HG02642 (cell line): Measurements from ENCODE around the gene GNPTG.
A peak's percentile ranks its signal among the peaks of the same experiment; 100 is the strongest.

Source experiments
- ATAC-seq: cut with Tn5 transposase; IDR thresholded peaks from one replicate; pipeline ENCODE4 v1.9.1; 2021; ENCODE audit warnings: mild to moderate bottlenecking; ENCODE audit not compliant: unreplicated experiment, poor library complexity

GNPTG gene

DNA sequence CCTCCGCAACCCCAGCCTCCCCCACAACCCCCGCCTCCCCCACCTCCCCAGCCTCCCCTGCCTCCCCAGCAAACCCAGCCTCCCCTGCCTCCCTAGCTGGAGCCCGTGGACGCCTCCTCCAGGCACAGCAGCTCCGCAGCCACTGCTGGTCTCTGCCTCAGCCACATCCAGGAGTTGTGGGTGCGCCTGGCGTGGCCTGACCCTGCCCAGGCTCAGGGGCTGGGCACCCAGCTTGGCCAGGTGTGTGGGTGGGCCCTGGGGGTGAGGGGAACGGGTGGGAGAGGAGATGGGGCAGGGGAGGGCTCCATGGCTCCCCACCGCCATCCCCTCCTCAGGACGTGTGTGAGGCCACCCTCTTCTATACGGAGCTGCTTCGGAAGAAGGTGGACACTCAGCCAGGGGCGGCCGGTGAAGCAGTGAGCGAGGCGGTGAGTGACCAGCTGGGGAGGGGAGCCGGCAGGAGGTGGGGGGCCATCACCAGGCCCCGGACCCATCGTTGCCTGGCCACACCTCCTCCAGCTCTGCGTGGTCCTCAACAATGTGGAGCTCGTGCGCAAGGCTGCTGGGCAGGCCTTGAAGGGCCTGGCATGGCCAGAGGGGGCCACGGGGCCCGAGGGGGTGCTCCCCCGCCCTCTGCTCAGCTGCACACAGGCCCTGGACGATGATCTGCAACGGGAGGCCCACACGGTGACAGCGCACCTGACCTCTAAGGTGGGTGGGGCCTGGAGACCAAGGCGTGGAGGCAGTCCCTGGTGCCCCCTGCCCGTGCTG lies 5.9 kb upstream of the GNPTG start:
- no peak for ATAC-seq

DNA sequence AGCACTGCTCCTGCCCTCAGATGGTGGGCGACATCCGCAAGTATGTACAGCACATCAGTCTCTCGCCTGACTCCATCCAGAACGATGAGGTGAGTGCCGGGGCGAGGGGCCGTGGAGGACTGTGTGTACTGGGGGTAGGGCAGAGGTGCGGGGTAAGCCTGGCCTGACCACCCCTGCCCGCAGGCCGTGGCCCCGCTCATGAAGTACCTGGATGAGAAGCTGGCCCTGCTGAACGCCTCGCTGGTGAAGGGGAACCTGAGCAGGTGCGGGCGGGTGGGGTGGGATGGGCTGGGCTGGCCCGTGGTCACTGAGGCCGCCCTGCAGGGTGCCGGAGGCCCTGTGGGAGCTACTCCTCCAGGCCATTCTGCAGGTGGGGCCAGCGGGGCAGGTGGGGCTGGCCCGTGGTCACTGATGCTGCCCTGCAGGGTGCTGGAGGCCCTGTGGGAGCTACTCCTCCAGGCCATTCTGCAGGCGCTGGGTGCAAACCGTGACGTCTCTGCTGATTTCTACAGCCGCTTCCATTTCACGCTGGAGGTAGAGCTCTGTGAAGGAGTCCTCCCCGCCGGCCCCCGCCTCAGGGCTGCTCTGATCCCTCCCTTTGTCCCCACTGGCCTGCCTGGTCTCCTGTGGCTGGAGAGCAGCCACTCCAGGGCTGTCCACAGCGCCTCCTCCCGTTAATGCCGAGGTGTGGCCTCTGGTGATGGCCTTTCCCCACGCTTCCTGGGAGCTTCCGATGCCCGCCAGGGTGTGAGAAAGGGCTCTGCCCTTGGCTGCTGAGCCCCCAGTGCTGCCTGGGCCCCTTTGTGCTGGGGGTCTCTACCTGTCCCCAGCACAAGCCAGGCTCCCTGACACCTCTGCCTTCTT lies 5.1 kb upstream of the GNPTG start:
- no peak for ATAC-seq

DNA sequence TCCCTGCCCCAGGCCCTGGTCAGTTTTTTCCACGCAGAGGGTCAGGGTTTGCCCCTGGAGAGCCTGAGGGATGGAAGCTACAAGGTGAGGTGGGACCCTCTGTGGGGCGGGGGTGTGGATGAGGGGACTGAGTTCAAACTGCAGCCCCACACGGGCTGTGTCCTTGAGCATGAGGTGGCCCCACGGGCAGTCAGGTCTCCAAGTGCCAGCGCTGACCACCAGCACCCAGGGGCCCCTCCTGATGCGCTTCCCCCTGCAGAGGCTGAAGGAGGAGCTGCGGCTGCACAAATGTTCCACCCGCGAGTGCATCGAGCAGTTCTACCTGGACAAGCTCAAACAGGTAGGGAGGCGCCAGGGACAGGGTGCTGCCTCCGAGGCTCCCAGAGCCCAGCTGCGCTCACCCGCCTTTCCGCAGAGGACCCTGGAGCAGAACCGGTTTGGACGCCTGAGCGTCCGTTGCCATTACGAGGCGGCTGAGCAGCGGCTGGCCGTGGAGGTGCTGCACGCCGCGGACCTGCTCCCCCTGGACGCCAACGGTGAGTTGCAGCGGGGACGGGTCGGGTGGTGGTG lies 4.4 kb upstream of the GNPTG start:
- ATAC-seq: no peak

DNA sequence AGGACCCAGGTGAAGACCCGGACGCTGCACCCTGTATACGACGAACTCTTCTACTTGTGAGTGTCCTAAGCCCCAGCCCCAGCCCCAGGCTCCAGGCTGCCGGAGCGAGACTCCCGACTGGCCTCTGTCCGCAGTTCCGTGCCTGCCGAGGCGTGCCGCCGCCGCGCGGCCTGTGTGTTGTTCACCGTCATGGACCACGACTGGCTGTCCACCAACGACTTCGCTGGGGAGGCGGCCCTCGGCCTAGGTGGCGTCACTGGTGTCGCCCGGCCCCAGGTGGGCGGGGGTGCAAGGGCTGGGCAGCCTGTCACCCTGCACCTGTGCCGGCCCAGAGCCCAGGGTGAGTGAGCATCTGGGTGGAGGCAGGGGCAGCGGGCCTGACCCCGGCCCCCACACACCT lies 3.8 kb upstream of the GNPTG start:
- ATAC-seq: no peak

DNA sequence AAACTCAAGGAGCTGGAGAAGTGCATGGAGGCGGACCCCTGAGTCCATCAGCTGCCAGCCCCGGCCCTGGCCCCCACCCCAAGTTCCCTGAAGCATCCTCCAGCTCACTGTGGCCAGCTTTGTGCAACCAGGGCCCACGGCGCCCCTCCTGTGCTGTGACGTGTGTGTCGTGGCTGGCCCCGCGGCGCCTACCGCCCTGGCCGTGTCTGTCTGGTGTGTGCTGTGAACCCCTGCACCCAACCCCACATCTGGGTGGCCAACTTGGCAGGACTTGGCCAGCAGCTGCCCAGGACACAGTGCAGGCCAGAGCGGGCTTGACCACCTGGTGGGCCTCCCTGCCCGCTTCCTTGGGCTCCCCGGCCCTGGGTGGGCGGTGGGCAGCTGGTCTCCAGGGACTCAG lies 3.3 kb upstream of the GNPTG start:
- ATAC-seq: no peak

DNA sequence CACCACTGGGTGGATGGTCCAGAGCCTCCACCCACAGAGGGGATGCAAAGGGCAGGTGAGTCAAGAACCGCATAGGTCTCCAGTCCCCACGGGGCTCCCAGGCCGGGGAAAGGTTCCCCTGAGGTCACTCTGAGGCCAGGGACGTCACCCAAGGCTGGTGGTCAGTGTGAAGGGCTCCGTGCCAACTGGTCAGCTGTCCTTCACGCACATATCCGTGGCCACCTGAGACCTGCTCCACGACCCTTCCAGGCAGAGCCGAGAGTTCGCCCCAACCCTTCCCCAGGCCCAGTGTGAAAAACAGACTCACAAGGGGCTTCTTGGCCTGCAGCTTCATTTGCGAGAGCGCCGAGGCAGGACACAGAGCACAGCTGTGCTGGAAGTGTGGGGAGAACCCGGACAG lies 2.8 kb upstream of the GNPTG start:
- ATAC-seq: no peak

DNA sequence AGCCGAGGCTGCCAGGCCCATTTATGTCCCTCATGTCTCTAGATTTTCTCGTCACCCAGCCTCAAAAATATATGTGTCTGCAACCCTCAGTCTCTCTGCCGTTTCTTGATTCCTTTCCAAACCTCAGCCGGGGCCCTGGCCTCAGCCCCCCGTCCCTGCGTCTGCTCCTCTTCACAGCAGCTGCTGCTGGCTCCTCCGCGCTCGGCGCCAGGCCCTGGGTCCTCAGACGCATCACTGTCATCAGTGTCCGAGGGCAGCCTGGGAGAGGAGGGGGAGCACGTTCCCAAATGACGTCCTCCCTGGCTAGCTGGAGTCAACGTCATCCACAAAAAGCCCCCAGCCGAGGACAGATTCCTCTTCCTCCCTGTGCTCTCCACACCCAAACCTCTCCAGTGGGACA lies 2.4 kb upstream of the GNPTG start:
- no peak for ATAC-seq

DNA sequence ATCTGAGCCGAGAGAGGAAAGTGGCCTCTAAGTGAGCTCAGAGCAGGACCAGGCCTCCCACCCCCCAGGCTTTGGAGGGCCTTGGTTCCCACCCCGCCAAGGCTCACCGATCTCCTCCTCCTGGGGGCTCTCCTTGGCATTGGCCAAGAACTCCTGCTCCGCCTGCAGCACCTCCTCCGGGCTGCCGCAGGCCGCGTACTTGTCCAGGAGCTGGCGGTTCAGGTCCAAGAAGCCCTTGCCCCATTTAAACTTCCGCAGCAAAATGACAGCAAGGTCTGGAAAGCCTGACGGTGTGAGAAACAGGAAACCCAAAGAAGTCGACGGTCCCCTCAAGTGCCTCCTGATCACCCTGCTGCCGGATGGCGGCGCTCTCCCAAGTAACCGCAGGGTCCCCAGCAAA lies 1.8 kb upstream of the GNPTG start:
- no peak for ATAC-seq

DNA sequence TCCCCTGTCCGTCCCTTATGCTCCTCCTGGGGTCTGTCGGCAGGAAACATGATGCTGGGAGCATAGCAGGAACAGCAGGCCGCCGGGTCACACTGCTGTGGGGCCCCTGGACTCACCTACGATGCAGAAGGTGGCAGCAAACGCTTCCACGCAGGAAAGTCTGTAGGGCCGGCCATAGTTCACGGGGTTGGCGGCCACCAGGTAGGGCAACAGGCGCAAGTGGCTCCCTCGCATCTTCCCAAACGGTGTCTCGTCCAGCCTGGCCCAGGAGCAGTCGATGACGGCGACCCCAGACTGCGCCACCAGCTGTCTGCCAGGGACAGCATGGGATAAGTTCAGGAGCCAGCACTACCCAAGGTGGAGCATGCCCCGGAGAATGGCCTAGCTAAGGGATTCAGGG lies 1.0 kb upstream of the GNPTG start:
- no peak for ATAC-seq

DNA sequence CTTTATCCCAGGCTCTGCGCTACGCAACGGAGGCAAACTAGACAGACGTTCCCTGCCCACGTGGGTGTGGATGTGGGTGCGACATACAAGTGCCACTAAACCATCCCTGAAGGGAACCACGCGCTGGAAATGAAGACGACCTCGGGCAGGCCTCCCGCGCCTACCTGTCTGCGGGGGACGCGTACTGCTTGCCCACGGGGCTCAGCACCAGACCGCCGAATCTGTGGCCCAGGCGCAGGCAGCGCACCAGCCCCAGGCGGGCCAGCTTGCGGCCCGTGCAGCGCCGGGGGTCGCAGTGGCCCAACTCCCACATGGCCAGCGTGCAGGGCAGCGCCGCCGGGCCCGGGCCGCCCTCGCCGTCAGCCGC lies 533 bp upstream of the GNPTG start:
- ATAC-seq: peak; percentile 17

DNA sequence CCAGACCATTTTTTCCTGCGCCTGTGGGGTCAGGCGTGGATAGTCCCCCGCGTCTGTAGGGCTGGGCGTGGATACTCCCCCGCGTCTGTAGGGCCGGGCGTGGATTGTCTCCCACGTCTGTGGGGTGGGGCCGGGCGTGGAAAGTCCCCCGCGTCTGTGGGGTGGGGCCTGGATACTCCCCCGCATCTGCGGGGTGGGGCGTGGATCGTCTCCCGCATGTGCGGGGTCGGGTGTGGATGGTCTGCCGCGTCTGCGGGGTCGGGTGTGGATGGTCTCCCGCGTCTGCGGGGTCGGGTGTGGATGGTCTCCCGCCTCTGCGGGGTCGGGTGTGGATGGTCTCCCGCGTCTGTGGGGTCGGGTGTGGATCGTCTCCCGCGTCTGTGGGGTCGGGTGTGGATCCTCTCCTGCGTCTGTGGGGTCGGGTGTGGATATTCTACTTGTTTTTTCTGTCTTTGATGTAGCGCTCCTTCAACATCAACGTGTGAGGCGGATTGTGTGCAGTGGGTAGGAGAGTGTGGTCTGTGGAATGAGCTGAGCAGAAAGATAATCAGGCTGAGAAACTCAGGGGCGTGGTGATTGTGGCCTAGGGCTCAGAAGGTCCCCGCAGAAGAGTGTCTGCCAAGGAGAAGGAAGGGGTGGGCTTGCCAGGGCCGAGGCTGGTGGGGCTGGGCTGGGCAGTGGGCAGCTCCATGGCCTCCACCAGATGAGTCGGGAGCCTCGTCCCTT lies 3.2 kb downstream of the GNPTG start:
- ATAC-seq: no peak

DNA sequence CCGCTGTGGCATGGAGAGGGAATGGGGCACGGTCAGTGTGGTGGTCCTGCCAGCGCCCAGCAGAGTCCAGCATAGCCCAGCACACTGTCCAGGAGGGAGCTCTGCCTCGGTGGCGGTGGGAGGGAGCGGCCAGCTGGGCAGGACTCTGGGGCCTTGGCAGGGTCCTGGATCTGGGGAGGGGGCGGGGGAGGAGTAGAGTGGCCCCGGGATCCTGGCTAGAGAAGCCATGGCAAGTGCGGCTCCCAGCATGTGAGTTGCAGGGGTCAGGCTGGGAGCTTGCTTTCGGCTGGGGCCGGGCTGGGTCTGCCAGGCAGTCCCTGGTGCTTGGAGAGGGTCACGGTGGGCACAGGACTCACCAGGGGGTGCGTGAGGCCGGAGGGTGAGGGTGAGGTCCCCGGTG lies 3.9 kb downstream of the GNPTG start:
- ATAC-seq: no peak

DNA sequence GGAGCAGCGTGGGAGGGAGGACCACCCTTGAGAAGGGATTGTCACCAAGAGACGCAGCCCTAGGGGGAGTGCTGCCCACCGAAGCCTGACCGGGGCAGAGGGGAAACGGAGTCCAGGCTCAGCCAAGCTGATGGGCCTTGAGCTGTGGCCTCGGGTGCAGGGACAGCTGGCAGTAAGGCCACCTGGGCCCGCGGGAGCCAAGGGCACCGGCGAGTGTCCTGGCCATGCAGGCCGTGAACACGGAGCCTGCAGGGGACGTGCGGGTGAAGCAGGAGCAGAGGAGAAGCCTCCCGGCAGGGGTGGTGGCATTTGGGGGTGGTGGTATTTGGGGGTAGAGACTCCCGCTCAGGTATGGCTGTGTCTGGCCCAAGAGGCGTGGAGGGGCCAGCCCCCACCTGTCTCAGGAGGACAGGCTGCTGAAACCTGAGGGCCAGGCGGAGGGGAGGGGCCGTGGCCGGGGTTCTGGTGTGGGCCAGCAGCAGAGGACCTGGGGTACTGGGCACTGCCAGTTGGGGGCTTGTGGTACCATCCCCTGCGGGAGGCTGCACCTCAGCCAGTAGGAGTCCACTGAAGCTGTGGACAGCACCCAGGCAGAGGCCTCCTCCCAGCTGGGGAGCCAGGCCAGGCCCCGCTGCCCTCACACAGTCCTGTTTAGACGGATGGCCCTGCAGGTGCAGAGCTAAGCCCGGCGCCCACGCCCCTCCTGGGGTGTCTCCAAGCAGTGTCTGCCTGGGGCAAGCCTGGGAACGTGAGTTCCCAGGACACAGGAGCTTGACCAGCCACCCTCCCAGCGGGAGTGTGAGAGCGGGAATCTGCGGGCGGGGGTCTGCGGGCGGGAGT lies 4.5 kb downstream of the GNPTG start:
- ATAC-seq: no peak

DNA sequence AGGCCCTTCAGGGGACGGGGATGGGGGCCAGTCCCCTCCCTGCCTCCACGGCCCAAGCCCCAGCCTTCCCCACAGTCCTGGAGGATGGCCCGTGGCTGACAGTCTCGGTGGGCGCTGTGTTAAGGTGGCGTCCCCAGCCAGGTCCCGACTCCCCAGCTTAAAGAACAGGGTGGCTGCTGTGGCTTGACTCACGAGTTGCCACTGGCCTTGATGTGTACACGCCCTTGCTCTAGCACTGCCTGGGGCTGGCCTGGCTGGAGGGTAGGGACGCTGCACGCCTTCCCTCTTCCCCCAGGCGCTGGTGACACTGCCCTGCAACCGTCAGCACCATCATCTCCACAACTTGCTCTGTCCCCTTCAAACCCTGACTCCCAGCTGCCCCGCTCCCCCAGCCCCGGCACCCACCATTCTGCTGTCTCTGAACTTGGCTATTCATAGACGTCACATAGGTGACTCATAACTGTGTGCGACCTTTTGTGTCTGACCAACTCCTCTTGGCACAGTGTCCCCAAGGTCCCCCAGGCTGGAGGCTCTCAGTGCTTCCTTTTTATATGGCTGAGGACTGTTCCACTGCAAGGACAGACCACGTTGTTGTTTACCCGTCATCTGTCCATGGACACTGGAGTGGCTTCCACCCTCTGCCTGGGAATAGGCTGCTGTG lies 6.3 kb downstream of the GNPTG start:
- no peak for ATAC-seq

DNA sequence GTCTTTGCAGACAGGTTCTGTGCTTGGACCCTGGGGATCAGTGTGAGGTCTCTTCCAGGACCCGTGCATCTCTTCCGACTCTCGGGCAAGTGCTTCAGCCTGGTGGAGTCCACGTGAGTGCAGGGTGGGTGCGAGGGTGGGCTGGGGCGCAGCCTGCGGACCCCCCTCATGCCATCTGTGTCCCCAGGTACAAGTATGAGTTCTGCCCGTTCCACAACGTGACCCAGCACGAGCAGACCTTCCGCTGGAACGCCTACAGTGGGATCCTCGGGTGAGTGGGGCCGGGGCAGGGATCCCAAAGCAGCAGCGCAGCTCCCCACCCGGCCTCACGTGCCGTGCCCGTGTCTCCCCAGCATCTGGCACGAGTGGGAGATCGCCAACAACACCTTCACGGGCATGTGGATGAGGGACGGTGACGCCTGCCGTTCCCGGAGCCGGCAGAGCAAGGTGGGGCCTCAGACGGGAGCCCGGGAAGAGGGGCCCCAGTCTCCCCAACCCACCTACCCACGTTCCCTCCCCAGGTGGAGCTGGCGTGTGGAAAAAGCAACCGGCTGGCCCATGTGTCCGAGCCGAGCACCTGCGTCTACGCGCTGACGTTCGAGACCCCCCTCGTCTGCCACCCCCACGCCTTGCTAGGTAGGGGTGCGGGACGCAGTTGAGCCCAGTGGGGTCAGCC lies 10.1 kb downstream of the GNPTG start:
- no peak for ATAC-seq

DNA sequence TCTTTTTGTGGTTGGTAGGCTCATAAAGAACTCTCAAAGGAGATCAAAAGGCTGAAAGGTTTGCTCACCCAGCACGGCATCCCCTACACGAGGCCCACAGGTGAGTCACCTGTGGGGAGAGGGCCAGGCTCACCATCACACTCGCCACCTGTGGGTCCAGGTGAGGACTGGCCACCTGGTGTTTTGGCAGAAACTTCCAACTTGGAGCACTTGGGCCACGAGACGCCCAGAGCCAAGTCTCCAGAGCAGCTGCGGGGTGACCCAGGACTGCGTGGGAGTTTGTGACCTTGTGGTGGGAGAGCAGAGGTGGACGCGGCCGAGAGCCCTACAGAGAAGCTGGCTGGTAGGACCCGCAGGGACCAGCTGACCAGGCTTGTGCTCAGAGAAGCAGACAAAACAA lies 11.1 kb downstream of the GNPTG start:
- ATAC-seq: no peak

DNA sequence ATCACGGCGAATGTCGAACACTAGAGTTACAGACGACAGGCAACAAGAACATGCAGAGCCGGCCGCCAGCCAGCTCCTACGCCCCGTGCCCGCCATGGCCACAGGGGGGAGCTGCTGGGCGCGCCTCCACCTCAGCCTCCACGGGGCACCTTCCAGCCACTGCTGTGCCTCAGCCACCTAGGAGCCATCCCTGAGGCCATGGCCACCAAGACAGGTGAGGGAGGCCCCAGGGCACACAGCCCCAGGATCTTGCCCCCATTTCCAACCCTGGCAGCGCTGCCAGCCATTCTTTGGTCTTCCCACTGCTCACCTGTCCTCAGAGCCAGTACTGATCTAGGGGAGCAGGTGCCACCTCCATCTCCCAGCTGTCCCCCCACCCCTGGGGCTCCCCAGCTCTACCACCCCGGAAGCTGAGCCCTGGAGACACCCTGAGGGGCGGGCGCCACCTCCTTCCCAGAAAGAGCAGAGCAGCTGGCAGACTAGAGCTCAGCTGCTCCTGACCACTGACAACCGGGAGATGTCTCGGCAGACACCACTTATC lies 11.8 kb downstream of the GNPTG start:
- peak; percentile 59 for ATAC-seq

DNA sequence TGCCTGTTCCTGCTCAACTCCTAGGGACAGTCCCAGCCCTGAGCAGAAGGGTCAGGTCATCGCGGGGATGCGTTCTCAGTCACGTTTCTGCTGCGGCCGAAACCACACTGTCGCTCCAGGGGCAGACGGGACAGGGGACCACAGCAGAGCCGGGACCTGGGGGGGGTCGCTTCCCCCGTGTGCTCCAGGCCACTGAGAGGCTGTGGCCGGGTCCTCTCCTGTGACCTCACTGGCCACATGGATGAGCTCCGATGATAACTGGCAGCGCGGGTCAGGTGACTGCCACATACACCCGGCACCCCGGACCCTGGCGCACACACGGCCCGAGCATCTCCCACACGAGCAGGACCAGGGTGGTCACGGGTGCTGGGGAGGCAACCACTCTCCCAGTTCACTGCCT lies 12.8 kb downstream of the GNPTG start:
- no peak for ATAC-seq
